HepG2 (cell line): ENCODE data around the gene EFNA4. TPM values are rescaled to one million over a fixed set of nuclear protein-coding genes. Genes with fewer than 3 reads are reported as not detected.

ENCODE experiments used
- BATF2 ChIP-seq: sonication (generic); formaldehyde crosslinking; IDR thresholded peaks from 2 replicates; pipeline ENCODE4 v1.8.0; 2022; ENCODE audit warnings: mild to moderate bottlenecking, missing genetic modification reagents, moderate library complexity
- CHD2 ChIP-seq: IDR thresholded peaks from 2 replicates; pipeline ENCODE4 v1.6.1; 2011; ENCODE audit warnings: low read depth, low read length, improper control_type of control experiment
- FOXJ3 ChIP-seq: sonication (generic); formaldehyde crosslinking; IDR thresholded peaks from 2 replicates; pipeline ENCODE4 v1.4.0; 2020; ENCODE audit warnings: missing genetic modification reagents, mild to moderate bottlenecking, borderline replicate concordance
- HNRNPL ChIP-seq: fragments of 200-400 bp; formaldehyde crosslinking; IDR thresholded peaks from 2 replicates; pipeline ENCODE4 v1.6.1; 2017; ENCODE audit warnings: mild to moderate bottlenecking, low read depth, low read length
- IRF2 ChIP-seq: IDR thresholded peaks from 2 replicates; pipeline ENCODE4 v1.6.1; 2018; ENCODE audit warnings: missing genetic modification reagents, missing compliant biosample characterization
- ISL2 ChIP-seq: sonication (generic); formaldehyde crosslinking; IDR thresholded peaks from 2 replicates; pipeline ENCODE4 v1.5.0; 2020; ENCODE audit warnings: missing genetic modification reagents
- KDM5A ChIP-seq: fragments of 200-600 bp; sonication (generic); IDR thresholded peaks from 2 replicates; pipeline ENCODE4 v1.7.0; 2018; ENCODE audit warnings: antibody characterized with exemption, mild to moderate bottlenecking, low read length, borderline replicate concordance
- REPIN1 ChIP-seq: sonication (generic); formaldehyde crosslinking; IDR thresholded peaks from 2 replicates; pipeline ENCODE4 v1.8.0; 2022; ENCODE audit warnings: missing genetic modification reagents, low read depth, mild to moderate bottlenecking, borderline replicate concordance
- SMAD1 ChIP-seq: sonication (generic); formaldehyde crosslinking; IDR thresholded peaks from 2 replicates; pipeline ENCODE4 v1.4.0; 2020; ENCODE audit warnings: missing genetic modification reagents, low read depth, mild to moderate bottlenecking, borderline replicate concordance
- SNRNP70 ChIP-seq: fragments of 200-400 bp; formaldehyde crosslinking; IDR thresholded peaks from 2 replicates; pipeline ENCODE4 v1.6.1; 2017; ENCODE audit warnings: mild to moderate bottlenecking, low read depth, low read length, moderate library complexity
- TFE3 ChIP-seq: IDR thresholded peaks from 2 replicates; pipeline ENCODE4 v1.6.1; 2016
- U2AF1 ChIP-seq: fragments of 200-400 bp; formaldehyde crosslinking; optimal IDR thresholded peaks from 2 replicates; pipeline ENCODE3; 2017; ENCODE audit warnings: mild to moderate bottlenecking, low read depth, low read length
- ZEB1 ChIP-seq: IDR thresholded peaks from 2 replicates; pipeline ENCODE4 v1.6.1; 2012; ENCODE audit warnings: mild to moderate bottlenecking, low read depth, inconsistent platforms; ENCODE audit not compliant: insufficient replicate concordance
- ZNF142 ChIP-seq: sonication (generic); formaldehyde crosslinking; IDR thresholded peaks from 2 replicates; pipeline ENCODE4 v1.4.0; 2020; ENCODE audit warnings: missing genetic modification reagents
- ZNF180 ChIP-seq: sonication (generic); formaldehyde crosslinking; IDR thresholded peaks from 2 replicates; pipeline ENCODE4 v1.4.0; 2020; ENCODE audit warnings: low read depth, missing genetic modification reagents, borderline replicate concordance
- ZNF34 ChIP-seq: sonication (generic); formaldehyde crosslinking; IDR thresholded peaks from 2 replicates; pipeline ENCODE4 v1.4.0; 2020; ENCODE audit warnings: mild to moderate bottlenecking, missing genetic modification reagents, borderline replicate concordance
- ZNF430 ChIP-seq: sonication (generic); formaldehyde crosslinking; IDR thresholded peaks from 2 replicates; pipeline ENCODE4 v1.9.0; 2021; ENCODE audit warnings: mild to moderate bottlenecking, missing genetic modification reagents
- ZNF580 ChIP-seq: IDR thresholded peaks from 2 replicates; pipeline ENCODE4 v1.6.1; 2016; ENCODE audit warnings: low read depth, borderline replicate concordance
- ZNF816 ChIP-seq: sonication (generic); formaldehyde crosslinking; IDR thresholded peaks from 2 replicates; pipeline ENCODE4 v1.8.0; 2022; ENCODE audit warnings: missing genetic modification reagents, mild to moderate bottlenecking, borderline replicate concordance
- ZSCAN9 ChIP-seq: IDR thresholded peaks from 2 replicates; pipeline ENCODE4 v1.6.1; 2016; ENCODE audit warnings: borderline replicate concordance
- polyA plus RNA-seq, 8 experiments: library from polyadenylated mRNA; depleted of rRNA in 3 of 8; stranded (reverse) in 7 of 8; unstranded in 1 of 8; fragments of >200 nt; fragmentation: Illumina TruSeq in 4 of 8; extraction: Trizol in 4 of 8; gene quantifications; 2 replicates each; pipeline versions ENCODE4 v1.2.1 to v1.2.3, GENCODE V29; 2011 to 2016; ENCODE audit warnings: low read depth in 4 of 8, missing spikeins in 1 of 8, mixed read lengths in 1 of 8; ENCODE audit not compliant: insufficient read depth in 1 of 8
- total RNA-seq, 5 experiments: library from RNA; depleted of rRNA; stranded (reverse); fragments of >200 nt; fragmentation: Illumina TruSeq; extraction: Trizol; gene quantifications; 2 replicates each; pipeline ENCODE4 v1.2.3, GENCODE V29; 2016; ENCODE audit warnings: low read depth in 1 of 5

The EFNA4 gene
- total and polyA plus RNA-seq, 2 of the 13 experiments (the other 11 are each of a cell fraction or from before 2014, with no cell fraction given), result 12.0 to 17.2 TPM

GRCh38 chr1:155091071-155092051, 27.8 kb downstream of the EFNA4 start (continued):
- TF ChIP-seq TFE3, result peak; percentile 83
- peak; percentile 71 for TF ChIP-seq ISL2 (CRISPR knock-in tag)
- TF ChIP-seq KDM5A, result no peak
- TF ChIP-seq U2AF1, result no peak
- TF ChIP-seq CHD2, result no peak
- peak; percentile 76; the same call in 1 of the 2 replicates for TF ChIP-seq IRF2 (CRISPR knock-in tag)
- no peak for TF ChIP-seq ZNF142 (CRISPR knock-in tag)
- TF ChIP-seq ZNF34 (CRISPR knock-in tag), result no peak
- TF ChIP-seq ZNF180 (CRISPR knock-in tag), result no peak
- TF ChIP-seq ZNF816 (CRISPR knock-in tag), result no peak
- peak; percentile 83; the same call in 1 of the 2 replicates for TF ChIP-seq REPIN1 (CRISPR knock-in tag)
- TF ChIP-seq FOXJ3 (CRISPR knock-in tag), result 0 out of 2 replicates have a peak, but pooled peaks have one; percentile 72
- peak; percentile 92 for TF ChIP-seq ZNF430 (CRISPR knock-in tag)
- TF ChIP-seq ZEB1, result peak; percentile 89
- TF ChIP-seq SMAD1, result 0 out of 2 replicates have a peak, but pooled peaks have one; percentile 76
- TF ChIP-seq SNRNP70, result no peak
- peak; percentile 54; the same call in 1 of the 2 replicates for TF ChIP-seq ZSCAN9 (CRISPR knock-in tag)
- peak; percentile 95 for TF ChIP-seq ZNF580 (CRISPR knock-in tag)
- TF ChIP-seq BATF2 (CRISPR knock-in tag), result no peak
- TF ChIP-seq HNRNPL, result 0 out of 2 replicates have a peak, but pooled peaks have one; percentile 24
